ENCODE data around the gene EFCAB6. TPM values are rescaled to one million over a fixed set of nuclear protein-coding genes. Genes with fewer than 3 reads are reported as not detected.

EFCAB6 gene
- total and polyA plus RNA-seq, 10 of the 15 experiments (the other 5 are each of a cell fraction or from before 2014, with no cell fraction given): 0.05 to 0.42 (median 0.19) TPM

DNA sequence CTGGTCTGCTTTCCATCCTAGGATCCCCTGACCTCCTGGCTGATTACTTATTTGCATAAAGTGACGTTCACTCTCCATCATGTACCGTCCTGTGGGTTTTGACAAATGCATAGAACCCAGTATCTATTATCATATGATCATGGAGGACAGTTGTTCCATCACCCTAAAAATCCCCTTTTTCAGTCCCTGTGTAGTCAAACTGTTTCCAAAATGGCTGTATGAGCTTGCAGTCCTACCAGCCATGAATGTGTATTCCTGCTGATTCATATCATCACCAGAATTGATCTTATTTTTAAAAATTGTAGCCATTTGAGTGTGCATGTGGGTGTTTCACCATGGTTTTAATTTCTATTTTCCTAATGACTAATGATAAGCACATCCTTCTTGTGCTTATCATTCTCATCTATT lies 291.5 kb downstream of the EFCAB6 start:
- 0 out of 2 replicates have a peak overlapping the region, but pooled peaks have one; percentile 11 for H3K4me2 ChIP-seq (ENCODE audit: control insufficient read depth, insufficient read depth)
- H3K4me1 ChIP-seq (ENCODE audit: control insufficient read depth, insufficient read depth, low read length): peaks cover 4% of the 10 kb centered on the region; the same call in 1 of the 2 replicates
- WGBS (ENCODE audit: insufficient coverage, insufficient replicate concordance, low lambda C conversion rate, missing lambda C conversion rate): 0% methylated on average over 2 of the region's 2 CpGs
- no peaks in the 10 kb centered on the region for H3K79me2 ChIP-seq (ENCODE audit: control insufficient read depth, insufficient read depth, low read length)
- no peaks in the 10 kb centered on the region for H3K36me3 ChIP-seq (ENCODE audit: control insufficient read depth in 2 of 2, insufficient read depth in 2 of 2, low read length in 1 of 2)
- no peaks in the 10 kb centered on the region for H3K27me3 ChIP-seq (replicated peaks in 1 of 2; ENCODE audit: control insufficient read depth in 2 of 2, insufficient read depth in 2 of 2, low read length in 1 of 2)
- intact Hi-C loops (cut with micrococcal nuclease; ENCODE audit: unreplicated experiment): no loop called here
- ChIA-PET RAD21 (ENCODE audit: unreplicated experiment) (interaction anchor here (0.7 kb wide), 1 partner anchor 147 kb away, joined by 4 read pairs; no protein-coding TSS in a partner anchor), POLR2A (interaction anchor here (0.7 kb wide), 2 partner anchors 227 to 601 kb away, joined by 3 to 8 read pairs; no protein-coding TSS in a partner anchor), SMC1A (ENCODE audit: uncharacterized antibody, unreplicated experiment) (no interaction called here), CTCF (no interaction called here)
- peak; percentile 85 for ATAC-seq
- H3K4me3 ChIP-seq: no peak overlapping the region
- in situ Hi-C loops (cut with MboI): no loop called here
- BruUV-seq (replicated peaks): no TSS peak
- no peaks in the 10 kb centered on the region for H3K9me3 ChIP-seq (replicated peaks; ENCODE audit: control insufficient read depth, insufficient read depth, low read length)
- no peaks in the 10 kb centered on the region for H4K20me1 ChIP-seq (ENCODE audit: control insufficient read depth, insufficient read depth)
- DNase-seq (ENCODE audit: low read depth, low spot score): peak; percentile 23
- peak; percentile 44 for FAIRE-seq
- H2AFZ ChIP-seq (ENCODE audit: control insufficient read depth, low read depth, low read length): no peak overlapping the region
- no peak overlapping the region for H3K9ac ChIP-seq (ENCODE audit: control insufficient read depth, insufficient read depth, low read length)
- H3K27ac ChIP-seq (ENCODE audit: control insufficient read depth, insufficient read depth): no peak overlapping the region
- TF ChIP-seq DPF2 (IDR thresholded peaks at IDR 0.05) (no peak), ZNF217 (IDR thresholded peaks at IDR 0.05) (no peak), BCL11A (IDR thresholded peaks at IDR 0.05; ENCODE audit: low read depth, low read length) (peak; percentile 74; the same call in 1 of the 2 replicates), SREBF1 (IDR thresholded peaks at IDR 0.05; ENCODE audit: low read length) (no peak), CREB1 (IDR thresholded peaks at IDR 0.05; ENCODE audit: low read depth) (peak; percentile 30; the same call in 1 of the 2 replicates), CREM (IDR thresholded peaks at IDR 0.05; ENCODE audit: low read depth) (peak; percentile 74; the same call in 1 of the 2 replicates), SIX5 (IDR thresholded peaks at IDR 0.05; ENCODE audit: low read depth, low read length, severe bottlenecking) (no peak), TAF1 (IDR thresholded peaks at IDR 0.05; ENCODE audit: borderline replicate concordance, low read depth, low read length) (no peak), STAT1 (conservative IDR thresholded peaks at IDR 0.05) (no peak), FOXK2 (IDR thresholded peaks at IDR 0.05) (no peak), EP300 (IDR thresholded peaks at IDR 0.05; ENCODE audit: borderline replicate concordance in 1 of 2, control insufficient read depth in 1 of 2, low read depth in 2 of 2, low read length in 2 of 2) (0 out of 4 replicates have a peak, but pooled peaks of 1 of the 2 experiments have one; percentile 32), RUNX3 (IDR thresholded peaks at IDR 0.05; ENCODE audit: low read length) (peak; percentile 83)
- TF ChIP-seq, protein P1, sequence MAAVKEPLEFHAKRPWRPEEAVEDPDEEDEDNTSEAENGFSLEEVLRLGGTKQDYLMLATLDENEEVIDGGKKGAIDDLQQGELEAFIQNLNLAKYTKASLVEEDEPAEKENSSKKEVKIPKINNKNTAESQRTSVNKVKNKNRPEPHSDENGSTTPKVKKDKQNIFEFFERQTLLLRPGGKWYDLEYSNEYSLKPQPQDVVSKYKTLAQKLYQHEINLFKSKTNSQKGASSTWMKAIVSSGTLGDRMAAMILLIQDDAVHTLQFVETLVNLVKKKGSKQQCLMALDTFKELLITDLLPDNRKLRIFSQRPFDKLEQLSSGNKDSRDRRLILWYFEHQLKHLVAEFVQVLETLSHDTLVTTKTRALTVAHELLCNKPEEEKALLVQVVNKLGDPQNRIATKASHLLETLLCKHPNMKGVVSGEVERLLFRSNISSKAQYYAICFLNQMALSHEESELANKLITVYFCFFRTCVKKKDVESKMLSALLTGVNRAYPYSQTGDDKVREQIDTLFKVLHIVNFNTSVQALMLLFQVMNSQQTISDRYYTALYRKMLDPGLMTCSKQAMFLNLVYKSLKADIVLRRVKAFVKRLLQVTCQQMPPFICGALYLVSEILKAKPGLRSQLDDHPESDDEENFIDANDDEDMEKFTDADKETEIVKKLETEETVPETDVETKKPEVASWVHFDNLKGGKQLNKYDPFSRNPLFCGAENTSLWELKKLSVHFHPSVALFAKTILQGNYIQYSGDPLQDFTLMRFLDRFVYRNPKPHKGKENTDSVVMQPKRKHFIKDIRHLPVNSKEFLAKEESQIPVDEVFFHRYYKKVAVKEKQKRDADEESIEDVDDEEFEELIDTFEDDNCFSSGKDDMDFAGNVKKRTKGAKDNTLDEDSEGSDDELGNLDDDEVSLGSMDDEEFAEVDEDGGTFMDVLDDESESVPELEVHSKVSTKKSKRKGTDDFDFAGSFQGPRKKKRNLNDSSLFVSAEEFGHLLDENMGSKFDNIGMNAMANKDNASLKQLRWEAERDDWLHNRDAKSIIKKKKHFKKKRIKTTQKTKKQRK (IDR thresholded peaks at IDR 0.05; ENCODE audit: low read depth, low read length): no peak
- TF ChIP-seq, protein P2, sequence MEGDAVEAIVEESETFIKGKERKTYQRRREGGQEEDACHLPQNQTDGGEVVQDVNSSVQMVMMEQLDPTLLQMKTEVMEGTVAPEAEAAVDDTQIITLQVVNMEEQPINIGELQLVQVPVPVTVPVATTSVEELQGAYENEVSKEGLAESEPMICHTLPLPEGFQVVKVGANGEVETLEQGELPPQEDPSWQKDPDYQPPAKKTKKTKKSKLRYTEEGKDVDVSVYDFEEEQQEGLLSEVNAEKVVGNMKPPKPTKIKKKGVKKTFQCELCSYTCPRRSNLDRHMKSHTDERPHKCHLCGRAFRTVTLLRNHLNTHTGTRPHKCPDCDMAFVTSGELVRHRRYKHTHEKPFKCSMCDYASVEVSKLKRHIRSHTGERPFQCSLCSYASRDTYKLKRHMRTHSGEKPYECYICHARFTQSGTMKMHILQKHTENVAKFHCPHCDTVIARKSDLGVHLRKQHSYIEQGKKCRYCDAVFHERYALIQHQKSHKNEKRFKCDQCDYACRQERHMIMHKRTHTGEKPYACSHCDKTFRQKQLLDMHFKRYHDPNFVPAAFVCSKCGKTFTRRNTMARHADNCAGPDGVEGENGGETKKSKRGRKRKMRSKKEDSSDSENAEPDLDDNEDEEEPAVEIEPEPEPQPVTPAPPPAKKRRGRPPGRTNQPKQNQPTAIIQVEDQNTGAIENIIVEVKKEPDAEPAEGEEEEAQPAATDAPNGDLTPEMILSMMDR (IDR thresholded peaks at IDR 0.05 in 2 of 3, conservative IDR thresholded peaks at IDR 0.05 in 1 of 3; ENCODE audit: control insufficient read depth in 2 of 3, extremely low read depth in 1 of 3, insufficient read depth in 1 of 3, low read depth in 3 of 3, low read length in 3 of 3): no peak
- TF ChIP-seq, protein P3, sequence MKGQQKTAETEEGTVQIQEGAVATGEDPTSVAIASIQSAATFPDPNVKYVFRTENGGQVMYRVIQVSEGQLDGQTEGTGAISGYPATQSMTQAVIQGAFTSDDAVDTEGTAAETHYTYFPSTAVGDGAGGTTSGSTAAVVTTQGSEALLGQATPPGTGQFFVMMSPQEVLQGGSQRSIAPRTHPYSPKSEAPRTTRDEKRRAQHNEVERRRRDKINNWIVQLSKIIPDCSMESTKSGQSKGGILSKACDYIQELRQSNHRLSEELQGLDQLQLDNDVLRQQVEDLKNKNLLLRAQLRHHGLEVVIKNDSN (IDR thresholded peaks at IDR 0.05; ENCODE audit: borderline replicate concordance, extremely low read length, insufficient read depth, low read depth, low read length): no peak
- TF ChIP-seq, protein P4, sequence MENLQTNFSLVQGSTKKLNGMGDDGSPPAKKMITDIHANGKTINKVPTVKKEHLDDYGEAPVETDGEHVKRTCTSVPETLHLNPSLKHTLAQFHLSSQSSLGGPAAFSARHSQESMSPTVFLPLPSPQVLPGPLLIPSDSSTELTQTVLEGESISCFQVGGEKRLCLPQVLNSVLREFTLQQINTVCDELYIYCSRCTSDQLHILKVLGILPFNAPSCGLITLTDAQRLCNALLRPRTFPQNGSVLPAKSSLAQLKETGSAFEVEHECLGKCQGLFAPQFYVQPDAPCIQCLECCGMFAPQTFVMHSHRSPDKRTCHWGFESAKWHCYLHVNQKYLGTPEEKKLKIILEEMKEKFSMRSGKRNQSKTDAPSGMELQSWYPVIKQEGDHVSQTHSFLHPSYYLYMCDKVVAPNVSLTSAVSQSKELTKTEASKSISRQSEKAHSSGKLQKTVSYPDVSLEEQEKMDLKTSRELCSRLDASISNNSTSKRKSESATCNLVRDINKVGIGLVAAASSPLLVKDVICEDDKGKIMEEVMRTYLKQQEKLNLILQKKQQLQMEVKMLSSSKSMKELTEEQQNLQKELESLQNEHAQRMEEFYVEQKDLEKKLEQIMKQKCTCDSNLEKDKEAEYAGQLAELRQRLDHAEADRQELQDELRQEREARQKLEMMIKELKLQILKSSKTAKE (IDR thresholded peaks at IDR 0.05; ENCODE audit: low read depth, poor library complexity, severe bottlenecking): no peak

Measured in GM12878 (cell line).